ENCODE results near the gene CTCF.

The CTCF gene

GRCh38 chr16:67661886-67662652 lies 99.7 kb downstream of the CTCF start:
- in situ Hi-C loops (cut with MboI; ENCODE audit: low sequenced_read_pairs): no loop called here

GRCh38 chr16:67662653-67663010 lies 100.3 kb downstream of the CTCF start:
- in situ Hi-C loops (cut with MboI; ENCODE audit: low sequenced_read_pairs): no loop called here

GRCh38 chr16:67663151-67663876 lies 101.0 kb downstream of the CTCF start:
- in situ Hi-C loops (cut with MboI; ENCODE audit: low sequenced_read_pairs): no loop called here

- in situ Hi-C loops (cut with MboI; ENCODE audit: low sequenced_read_pairs): no loop called here
Observed at GRCh38 chr16:67663877-67664222, 101.5 kb downstream of the CTCF start.

- in situ Hi-C loops (cut with MboI; ENCODE audit: low sequenced_read_pairs): no loop called here
Observed at GRCh38 chr16:67664258-67664657, 101.9 kb downstream of the CTCF start.

GRCh38 chr16:67664871-67665270 lies 102.5 kb downstream of the CTCF start:
- in situ Hi-C loops (cut with MboI; ENCODE audit: low sequenced_read_pairs): no loop called here

GRCh38 chr16:67665598-67665997 lies 103.3 kb downstream of the CTCF start:
- in situ Hi-C loops (cut with MboI; ENCODE audit: low sequenced_read_pairs): no loop called here

- in situ Hi-C loops (cut with MboI; ENCODE audit: low sequenced_read_pairs): no loop called here
Observed at GRCh38 chr16:67666032-67666551, 103.8 kb downstream of the CTCF start.

- in situ Hi-C loops (cut with MboI; ENCODE audit: low sequenced_read_pairs): no loop called here
Observed at GRCh38 chr16:67666559-67667452, 104.5 kb downstream of the CTCF start, which contains the start of the genes C16orf86 and ENKD1. Gene C16orf86, plus strand, starts transcription at chr16:67666814. Its CDS starts 157 bp downstream, at chr16:67666971. Gene ENKD1, minus strand, starts transcription at chr16:67666750. Its CDS starts 308 bp downstream, at chr16:67666442.

- in situ Hi-C loops (cut with MboI; ENCODE audit: low sequenced_read_pairs): no loop called here
Observed at GRCh38 chr16:67667453-67667816, 105.1 kb downstream of the CTCF start.

- in situ Hi-C loops (cut with MboI; ENCODE audit: low sequenced_read_pairs): no loop called here
Observed at GRCh38 chr16:67667817-67668494, 105.6 kb downstream of the CTCF start.

GRCh38 chr16:67668495-67669157 lies 106.3 kb downstream of the CTCF start:
- in situ Hi-C loops (cut with MboI; ENCODE audit: low sequenced_read_pairs): no loop called here

GRCh38 chr16:67669499-67670101 lies 107.3 kb downstream of the CTCF start:
- in situ Hi-C loops (cut with MboI; ENCODE audit: low sequenced_read_pairs): no loop called here

- in situ Hi-C loops (cut with MboI; ENCODE audit: low sequenced_read_pairs): no loop called here
Observed at GRCh38 chr16:67672306-67672705, 110.0 kb downstream of the CTCF start.

GRCh38 chr16:67672739-67673662 lies 110.7 kb downstream of the CTCF start:
- in situ Hi-C loops (cut with MboI; ENCODE audit: low sequenced_read_pairs): no loop called here

GRCh38 chr16:67673712-67674580 lies 111.6 kb downstream of the CTCF start:
- in situ Hi-C loops (cut with MboI; ENCODE audit: low sequenced_read_pairs): no loop called here

- in situ Hi-C loops (cut with MboI; ENCODE audit: low sequenced_read_pairs): no loop called here
Observed at GRCh38 chr16:67674851-67675578, 112.7 kb downstream of the CTCF start.

Measured in hTERT RPE-1 (cell line).